Omental fat pad (tissue), 4 donors: ENCODE measurements around the gene ALAS2. TPM values are rescaled to one million over a fixed set of nuclear protein-coding genes. Genes with fewer than 3 reads are reported as not detected.

Source experiments
- ATAC-seq: fragments of 150-250 bp; one replicate; pipeline ENCODE4 v1.9.1; 2016; ENCODE audit warnings: mild to moderate bottlenecking, moderate library complexity; ENCODE audit not compliant: low FRiP score
- DNase-seq: peaks from one replicate; pipeline ENCODE4 v3.0.0-alpha.2; 2019; ENCODE audit warnings: low spot score
- total RNA-seq, 4 donors: library from RNA; depleted of rRNA; stranded (reverse); fragments of >200 nt; gene quantifications; one replicate each; pipeline ENCODE4 v1.1.0, GENCODE V29; 2016
- TF ChIP-seq, protein P1 (sequence below), 3 donors: fragments of 450-650 bp; IDR thresholded peaks; one replicate each; pipeline ENCODE4 v1.5.1; 2016 to 2017; ENCODE audit warnings: antibody characterized with exemption in 3 of 3, mild to moderate bottlenecking in 3 of 3, moderate library complexity in 2 of 3

The ALAS2 gene
- total RNA-seq, 4 donors from 2014 or later: 0.74 to 4.6 (median 1.2) TPM

DNA sequence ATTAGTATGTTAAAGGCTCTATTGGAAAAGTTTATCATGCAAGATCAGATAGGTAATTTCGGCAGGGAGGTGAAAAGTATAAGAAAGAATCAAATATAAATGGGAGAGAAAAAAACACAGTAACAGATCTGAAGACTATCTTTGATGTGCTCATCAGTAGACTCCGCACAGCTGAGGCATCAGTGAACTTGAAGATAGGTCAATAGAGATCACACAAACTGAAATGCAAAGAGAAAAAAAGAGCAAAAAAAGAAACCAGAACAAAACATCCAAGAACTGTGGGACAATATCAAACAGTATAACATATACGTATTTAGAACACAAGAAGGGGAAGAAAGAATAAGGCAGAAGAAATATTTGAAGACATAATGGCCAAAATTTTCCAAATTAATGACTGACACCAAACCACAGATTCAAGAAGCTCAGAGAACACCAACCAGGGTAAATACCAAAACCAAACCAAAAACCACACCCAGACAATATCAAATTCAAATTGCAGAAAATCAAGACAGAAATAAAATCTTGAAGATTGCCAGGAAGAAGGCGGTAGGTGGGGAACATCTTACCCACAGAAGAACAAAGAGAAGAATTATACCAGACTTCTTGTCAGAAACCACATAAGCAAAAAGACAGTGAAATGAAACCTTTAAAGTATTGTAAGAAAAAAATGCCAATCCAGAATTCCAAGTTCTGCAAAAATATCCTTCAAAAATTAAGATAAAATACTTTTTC, 65.8 kb downstream of the ALAS2 start:
- ATAC-seq (no peak), DNase-seq (no peak)
- TF ChIP-seq, protein P1, sequence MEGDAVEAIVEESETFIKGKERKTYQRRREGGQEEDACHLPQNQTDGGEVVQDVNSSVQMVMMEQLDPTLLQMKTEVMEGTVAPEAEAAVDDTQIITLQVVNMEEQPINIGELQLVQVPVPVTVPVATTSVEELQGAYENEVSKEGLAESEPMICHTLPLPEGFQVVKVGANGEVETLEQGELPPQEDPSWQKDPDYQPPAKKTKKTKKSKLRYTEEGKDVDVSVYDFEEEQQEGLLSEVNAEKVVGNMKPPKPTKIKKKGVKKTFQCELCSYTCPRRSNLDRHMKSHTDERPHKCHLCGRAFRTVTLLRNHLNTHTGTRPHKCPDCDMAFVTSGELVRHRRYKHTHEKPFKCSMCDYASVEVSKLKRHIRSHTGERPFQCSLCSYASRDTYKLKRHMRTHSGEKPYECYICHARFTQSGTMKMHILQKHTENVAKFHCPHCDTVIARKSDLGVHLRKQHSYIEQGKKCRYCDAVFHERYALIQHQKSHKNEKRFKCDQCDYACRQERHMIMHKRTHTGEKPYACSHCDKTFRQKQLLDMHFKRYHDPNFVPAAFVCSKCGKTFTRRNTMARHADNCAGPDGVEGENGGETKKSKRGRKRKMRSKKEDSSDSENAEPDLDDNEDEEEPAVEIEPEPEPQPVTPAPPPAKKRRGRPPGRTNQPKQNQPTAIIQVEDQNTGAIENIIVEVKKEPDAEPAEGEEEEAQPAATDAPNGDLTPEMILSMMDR (IDR thresholded peaks at IDR 0.05): no peak

DNA sequence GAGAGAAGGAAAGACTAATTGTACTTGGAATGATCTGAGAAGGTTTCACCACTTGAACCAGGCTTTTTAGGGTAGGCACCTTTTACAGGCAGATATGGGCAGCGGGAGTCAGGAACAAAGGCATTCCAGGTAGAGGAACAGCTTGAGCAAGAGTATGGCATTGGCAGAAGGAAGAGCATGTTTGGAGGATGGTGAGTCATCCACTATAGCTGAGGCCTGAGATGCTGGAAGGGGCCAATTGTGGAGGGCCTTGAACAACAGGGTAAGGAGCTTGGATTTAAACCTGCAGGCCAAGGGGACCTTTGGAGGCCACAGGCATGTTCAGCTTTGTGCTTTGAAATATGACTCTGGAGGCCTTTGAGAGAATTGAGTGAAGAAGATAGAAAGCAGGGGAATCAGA, 69.0 kb downstream of the ALAS2 start:
- ATAC-seq (no peak), DNase-seq (no peak)

More for the DNA sequence above, 69.0 kb downstream of the ALAS2 start:
- TF ChIP-seq, protein P1 (IDR thresholded peaks at IDR 0.05): no peak

Other genes starting within 250 kb of the ALAS2 start
- not detected for gene ITIH6, start 232.7 kb downstream of the ALAS2 start, total RNA-seq
- gene MAGED2, start 223.2 kb downstream of the ALAS2 start, total RNA-seq: 100 to 1,000 TPM in 1 of 4 donors, 10 to 100 TPM in 3; 79.6 to 123 (median 95.2) TPM
- gene TRO, start 110.2 kb downstream of the ALAS2 start, total RNA-seq: 10 to 100 TPM in 1 of 4 donors, 1 to 10 TPM in 3; 5.3 to 15.9 (median 6.8) TPM
- gene PFKFB1, start 36.8 kb downstream of the ALAS2 start, total RNA-seq: 10 to 100 TPM; 10.4 to 23.8 (median 14.2) TPM
- 10 to 100 TPM in 2 of 4 donors, 1 to 10 TPM in 2; 6.9 to 10.3 (median 9.0) TPM for gene APEX2, start 30.6 kb downstream of the ALAS2 start, total RNA-seq
- gene PAGE2B, start 44.1 kb upstream of the ALAS2 start, total RNA-seq: not detected
- gene PAGE2, start 58.0 kb upstream of the ALAS2 start, total RNA-seq: not detected
- not detected for gene PAGE5, start 189.4 kb upstream of the ALAS2 start, total RNA-seq
- not detected for gene PAGE3, start 233.9 kb upstream of the ALAS2 start, total RNA-seq